Measurements from ENCODE around the gene TMEM151B. TPM values are rescaled to one million over a fixed set of nuclear protein-coding genes. Genes with fewer than 3 reads are reported as not detected.

TMEM151B gene
- total RNA-seq, 1 experiment from 2014 or later, result not detected

DNA sequence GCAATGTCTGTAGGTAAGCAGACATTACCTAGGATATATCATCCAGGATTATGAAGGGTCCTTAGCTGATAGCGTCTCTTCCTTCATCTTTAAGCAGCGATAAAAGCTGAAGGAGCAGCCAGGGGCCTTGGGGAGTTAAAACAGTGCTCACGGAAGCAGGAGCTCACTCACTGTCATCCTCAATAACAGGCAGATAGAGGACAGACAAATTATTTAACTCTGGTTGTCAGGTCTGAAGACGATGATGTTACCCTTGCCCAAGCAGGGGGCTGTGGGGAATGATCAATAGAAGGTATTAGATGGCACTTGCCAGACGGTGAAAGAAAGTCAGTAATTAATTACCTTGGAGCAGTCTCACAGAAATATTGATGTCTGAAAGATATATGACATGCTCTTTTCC is 59.6 kb downstream of the TMEM151B start:
- no peak for DNase-seq
- Mint-ChIP-seq H3K9me3 (ENCODE audit: unreplicated experiment) (no peaks in the 10 kb centered on the region), H3K27ac (ENCODE audit: unreplicated experiment) (no peak overlapping the region), H3K4me1 (ENCODE audit: low read depth, unreplicated experiment) (no peaks in the 10 kb centered on the region), H3K27me3 (ENCODE audit: insufficient read depth, unreplicated experiment) (peaks cover 7% of the 10 kb centered on the region), H3K36me3 (ENCODE audit: insufficient read depth, unreplicated experiment) (no peaks in the 10 kb centered on the region), H3K4me3 (ENCODE audit: unreplicated experiment) (no peak overlapping the region)
- intact Hi-C loops (cut with micrococcal nuclease; ENCODE audit: unreplicated experiment), result no loop called here
- CTCF ChIA-PET, result no interaction called here
- BruUV-seq (replicated peaks), result no TSS peak
- Histone ChIP-seq H3K9me3 (no peaks in the 10 kb centered on the region), H3K4me3 (ENCODE audit: low read depth, low read length) (no peak overlapping the region), H3K36me3 (ENCODE audit: control insufficient read depth, insufficient read depth, low read length) (no peaks in the 10 kb centered on the region), H3K4me1 (no peaks in the 10 kb centered on the region), H3K27me3 (replicated peaks; ENCODE audit: control insufficient read depth, insufficient read depth, low read length) (no peaks in the 10 kb centered on the region)
- POLR2A ChIA-PET, result no interaction called here
- no peak for TF ChIP-seq CTCF (IDR thresholded peaks at IDR 0.05; ENCODE audit: insufficient read depth in 1 of 2, low read depth in 1 of 2, low read length in 1 of 2, severe bottlenecking in 1 of 2, unreplicated experiment in 1 of 2)

GRCh38 chr6:44332585-44332984 is 62.3 kb downstream of the TMEM151B start:
- Histone ChIP-seq H3K27me3 (replicated peaks; ENCODE audit: control insufficient read depth, insufficient read depth, low read length) (no peaks in the 10 kb centered on the region), H3K9me3 (no peaks in the 10 kb centered on the region), H3K4me3 (ENCODE audit: low read depth, low read length) (no peak overlapping the region), H3K4me1 (no peaks in the 10 kb centered on the region), H3K36me3 (ENCODE audit: control insufficient read depth, insufficient read depth, low read length) (no peaks in the 10 kb centered on the region)
- intact Hi-C loops (cut with micrococcal nuclease; ENCODE audit: unreplicated experiment), result no loop called here
- TF ChIP-seq CTCF (IDR thresholded peaks at IDR 0.05; ENCODE audit: insufficient read depth in 1 of 2, low read depth in 1 of 2, low read length in 1 of 2, severe bottlenecking in 1 of 2, unreplicated experiment in 1 of 2), result no peak
- peaks cover 10% of the 10 kb centered on the region for H3K27me3 Mint-ChIP-seq (ENCODE audit: insufficient read depth, unreplicated experiment)
- POLR2A ChIA-PET, result no interaction called here
- no peaks in the 10 kb centered on the region for H3K36me3 Mint-ChIP-seq (ENCODE audit: insufficient read depth, unreplicated experiment)
- CTCF ChIA-PET, result no interaction called here
- no peaks in the 10 kb centered on the region for H3K9me3 Mint-ChIP-seq (ENCODE audit: unreplicated experiment)
- no peak overlapping the region for H3K27ac Mint-ChIP-seq (ENCODE audit: unreplicated experiment)
- BruUV-seq (replicated peaks), result no TSS peak
- H3K4me3 Mint-ChIP-seq (ENCODE audit: unreplicated experiment), result no peak overlapping the region
- no peaks in the 10 kb centered on the region for H3K4me1 Mint-ChIP-seq (ENCODE audit: low read depth, unreplicated experiment)
- DNase-seq, result no peak

DNA sequence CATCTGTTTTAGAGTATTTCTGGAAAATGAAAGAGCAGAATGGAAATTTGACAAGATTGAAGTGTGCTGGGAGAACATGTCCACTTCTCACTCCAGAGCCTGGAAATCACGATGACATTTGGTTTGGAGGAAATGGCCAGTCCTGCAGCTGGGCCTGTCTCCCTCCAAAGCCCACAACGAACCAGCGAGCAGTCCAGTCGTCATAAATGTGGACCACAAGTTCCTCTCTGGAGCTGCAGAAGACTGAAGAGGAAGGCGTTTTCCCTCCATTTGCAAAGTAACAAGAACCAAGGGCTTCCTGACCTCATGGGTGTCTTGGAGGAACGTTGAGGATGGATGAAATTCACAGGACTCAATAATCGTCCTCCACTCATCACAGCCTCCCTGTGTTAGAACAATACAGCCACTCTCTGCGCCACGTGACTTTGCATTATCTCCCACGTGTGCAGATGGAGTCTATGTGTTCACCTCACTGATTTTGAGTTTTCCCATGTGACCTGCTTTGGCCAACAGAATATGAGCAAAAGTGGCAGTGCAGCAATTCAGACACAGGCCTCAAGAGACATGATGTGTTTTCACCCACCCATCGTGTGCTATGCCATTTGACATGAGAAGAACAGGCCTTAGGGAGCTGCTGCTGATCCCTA is 63.1 kb downstream of the TMEM151B start:
- ChIA-PET POLR2A (no interaction called here), CTCF (no interaction called here)
- intact Hi-C loops (cut with micrococcal nuclease; ENCODE audit: unreplicated experiment), result no loop called here
- H3K36me3 Mint-ChIP-seq (ENCODE audit: insufficient read depth, unreplicated experiment), result no peaks in the 10 kb centered on the region
- no peak overlapping the region for H3K27ac Mint-ChIP-seq (ENCODE audit: unreplicated experiment)
- Histone ChIP-seq H3K36me3 (ENCODE audit: control insufficient read depth, insufficient read depth, low read length) (no peaks in the 10 kb centered on the region), H3K4me1 (no peaks in the 10 kb centered on the region), H3K9me3 (no peaks in the 10 kb centered on the region), H3K27me3 (replicated peaks; ENCODE audit: control insufficient read depth, insufficient read depth, low read length) (no peaks in the 10 kb centered on the region), H3K4me3 (ENCODE audit: low read depth, low read length) (no peak overlapping the region)
- DNase-seq, result no peak
- no peaks in the 10 kb centered on the region for H3K4me1 Mint-ChIP-seq (ENCODE audit: low read depth, unreplicated experiment)
- TF ChIP-seq CTCF (IDR thresholded peaks at IDR 0.05; ENCODE audit: insufficient read depth in 1 of 2, low read depth in 1 of 2, low read length in 1 of 2, severe bottlenecking in 1 of 2, unreplicated experiment in 1 of 2), result no peak
- H3K27me3 Mint-ChIP-seq (ENCODE audit: insufficient read depth, unreplicated experiment), result peaks cover 10% of the 10 kb centered on the region
- no TSS peak for BruUV-seq (replicated peaks)
- H3K9me3 Mint-ChIP-seq (ENCODE audit: unreplicated experiment), result no peaks in the 10 kb centered on the region
- H3K4me3 Mint-ChIP-seq (ENCODE audit: unreplicated experiment), result no peak overlapping the region
